GM20431 (cell line): ENCODE data around the gene PPP1R15B.
"Not testable (repeated sequence)": the region's sequence is repeated elsewhere in the genome, so short reads cannot be mapped to it uniquely, and the experiment has no call there.

Experiments used
- in situ Hi-C: fragments of 300-500 bp; cut with MseI, MboI; formaldehyde crosslinking; loops from one replicate; pipeline ENCODE4 v1.15.0; 2020; ENCODE audit warnings: low sequenced_read_pairs; ENCODE audit not compliant: unreplicated experiment

Gene PPP1R15B

DNA sequence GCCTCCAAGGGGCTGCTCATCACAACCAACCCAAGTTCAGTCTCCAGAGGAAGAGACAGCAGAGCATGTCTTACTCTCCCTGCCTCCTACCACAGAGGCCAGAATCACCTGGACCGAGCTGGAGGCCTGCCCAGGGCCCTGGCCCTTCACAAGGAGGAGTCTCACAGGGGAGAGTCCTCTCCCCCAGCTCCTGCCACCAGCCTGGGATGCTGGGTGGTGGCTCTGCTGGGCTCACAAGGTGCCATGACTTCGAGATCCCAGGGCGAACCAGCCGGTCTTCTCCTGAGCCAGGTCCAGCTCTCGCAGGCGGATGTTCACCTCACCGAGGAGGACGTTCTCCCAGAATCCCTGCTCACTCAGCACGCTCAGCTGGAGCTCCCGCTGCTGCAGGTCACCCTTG is 13.0 kb upstream of the PPP1R15B start:
- in situ Hi-C loops, result no loop called here

DNA sequence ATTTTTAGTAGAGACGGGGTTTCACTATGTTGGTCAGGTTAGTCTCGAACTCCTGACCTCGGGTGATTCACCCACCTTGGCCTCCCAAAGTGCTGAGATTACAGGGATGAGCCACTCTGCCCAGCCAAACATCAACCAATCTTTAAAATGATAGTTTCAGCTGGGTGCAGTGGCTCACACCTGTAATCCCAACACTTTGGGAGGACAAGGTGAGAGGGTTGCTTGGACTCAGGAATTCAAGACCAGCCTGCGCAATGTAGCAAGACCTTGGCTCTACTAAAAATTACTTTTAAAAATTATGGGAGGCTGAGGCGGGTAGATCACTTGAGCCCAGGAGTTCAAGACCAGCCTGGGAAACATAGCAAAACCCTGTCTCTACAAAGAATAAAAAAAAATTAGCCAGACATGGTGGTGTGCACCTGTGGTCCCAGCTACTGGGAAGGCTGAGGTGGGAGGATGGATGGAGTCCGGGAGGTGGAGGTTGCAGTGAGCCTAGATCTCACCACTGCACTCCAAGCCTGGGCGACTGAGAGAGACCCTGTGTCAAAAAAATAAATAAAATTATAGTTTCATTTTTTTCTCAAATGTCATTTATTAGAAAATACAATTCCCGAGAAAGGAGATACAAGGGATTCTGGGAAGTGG is 10.6 kb upstream of the PPP1R15B start:
- in situ Hi-C loops, result not testable (repeated sequence)

DNA sequence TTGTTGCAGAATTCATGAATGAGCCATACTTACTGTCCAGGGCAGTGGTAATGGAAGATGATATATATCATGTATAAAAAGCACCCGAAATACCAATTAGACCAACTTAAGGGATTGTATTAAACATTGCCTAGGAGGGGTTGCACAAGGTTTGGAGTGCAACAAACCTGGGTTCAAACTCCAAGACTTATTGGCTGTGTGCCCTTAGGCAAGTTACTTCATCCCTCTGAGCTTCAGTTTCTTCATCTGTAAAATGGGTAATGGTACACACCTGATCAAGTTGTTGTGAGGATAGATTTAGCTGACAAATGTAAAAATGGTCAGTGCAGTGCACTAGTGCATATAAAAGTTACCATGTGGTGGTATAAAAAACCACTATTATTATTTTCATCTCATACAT is 9.8 kb upstream of the PPP1R15B start:
- in situ Hi-C loops, result no loop called here

DNA sequence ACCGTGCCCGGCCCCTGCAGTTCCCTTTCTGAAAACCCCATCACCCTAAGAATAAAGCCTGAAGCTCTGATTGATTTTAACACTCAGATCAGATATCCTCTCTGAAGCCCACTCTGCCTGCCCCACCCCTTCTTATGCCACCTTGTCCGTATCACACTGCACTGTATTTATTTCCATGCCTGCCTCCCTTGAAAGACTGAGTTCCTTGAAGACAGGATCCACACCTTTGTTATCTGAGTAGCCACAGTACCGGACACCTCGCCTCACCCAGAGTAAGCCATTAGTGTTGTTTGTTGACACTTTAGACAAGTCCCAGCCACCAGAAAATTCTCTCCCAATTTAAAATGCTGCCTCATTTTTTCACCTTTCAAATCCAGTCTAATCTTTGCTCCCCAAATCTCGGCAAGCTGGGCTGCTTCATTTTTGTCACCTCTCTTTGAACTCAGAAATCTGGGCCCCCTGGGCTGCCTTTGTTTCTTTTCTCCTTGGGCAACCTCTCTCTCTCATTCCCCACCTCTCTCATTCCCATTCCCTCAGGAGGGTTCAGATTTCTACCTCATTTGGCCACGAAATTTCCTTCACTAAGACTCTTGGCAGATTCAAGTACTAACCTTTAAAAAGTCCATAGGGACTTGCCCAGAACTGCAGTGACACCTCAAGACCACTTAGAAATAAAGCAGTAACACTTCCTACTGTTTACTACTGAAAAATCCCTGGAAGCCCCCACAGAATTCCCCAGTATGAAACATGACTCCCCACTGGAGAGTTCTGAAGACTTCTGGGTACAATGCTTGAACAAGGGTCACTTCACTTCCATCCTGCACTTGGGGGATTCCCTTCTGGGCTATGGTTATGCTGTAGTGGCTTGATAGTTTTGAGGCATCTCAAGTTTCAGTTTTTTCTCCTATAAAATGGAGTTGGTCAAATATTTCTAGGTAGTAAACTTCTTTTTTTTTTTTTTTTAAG is 8.7 kb upstream of the PPP1R15B start:
- in situ Hi-C loops, result no loop called here

DNA sequence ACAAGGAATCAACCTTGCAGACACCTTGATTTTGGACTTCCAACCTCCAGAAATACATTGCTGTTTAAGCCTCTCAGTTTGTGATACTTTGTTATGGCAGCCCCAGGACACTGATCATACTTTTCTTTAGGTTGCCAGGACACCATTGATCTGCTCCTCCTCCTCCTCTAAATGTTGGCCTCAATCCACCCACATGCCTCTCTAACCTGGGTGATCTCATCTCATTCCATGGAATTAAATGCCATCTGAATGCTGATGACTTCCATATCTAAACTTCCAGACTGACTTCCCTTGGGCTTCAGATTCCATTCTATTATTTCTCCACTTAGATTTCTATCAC is 7.4 kb upstream of the PPP1R15B start:
- in situ Hi-C loops, result no loop called here

DNA sequence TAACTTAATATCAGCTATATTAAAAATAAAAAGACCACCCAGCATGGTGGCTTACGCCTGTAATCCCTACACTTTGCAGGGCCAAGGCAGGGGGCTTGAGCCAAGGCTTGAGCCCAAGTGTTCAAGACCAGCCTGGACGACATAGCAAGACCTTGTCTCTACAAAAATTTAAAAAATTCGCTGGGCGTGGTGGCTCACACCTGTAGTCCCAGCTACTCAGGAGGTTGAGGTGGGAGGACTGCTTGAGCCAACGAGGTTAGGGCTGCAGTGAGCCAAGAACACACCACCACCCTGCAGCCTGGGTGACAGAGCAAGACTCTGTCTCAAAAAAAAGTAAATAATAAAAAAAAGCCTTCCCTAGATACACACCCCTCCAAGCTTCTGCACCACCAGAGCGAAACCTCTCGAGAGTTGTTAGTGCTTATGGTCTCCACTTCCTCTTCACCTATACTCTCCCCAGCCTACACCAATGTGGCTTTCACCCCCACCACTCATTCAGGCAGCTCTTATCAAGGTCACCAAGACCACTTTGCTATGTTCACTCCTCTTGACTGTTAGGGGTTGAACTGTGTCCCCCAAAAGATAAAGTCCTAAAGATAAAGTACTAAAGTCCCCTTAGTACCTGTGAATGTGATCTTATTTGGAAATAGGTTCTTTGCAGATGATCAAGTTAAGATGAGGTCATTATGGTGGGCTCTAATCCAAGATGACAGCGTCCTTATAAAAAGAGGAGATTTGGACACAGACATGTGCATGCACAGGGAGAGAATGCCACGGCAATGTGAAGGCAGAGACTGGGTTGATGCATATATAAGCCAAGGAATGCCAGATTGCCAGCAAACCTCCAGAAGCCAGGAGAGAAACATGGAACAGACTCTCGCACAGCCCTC is 6.8 kb upstream of the PPP1R15B start:
- in situ Hi-C loops, result no loop called here

DNA sequence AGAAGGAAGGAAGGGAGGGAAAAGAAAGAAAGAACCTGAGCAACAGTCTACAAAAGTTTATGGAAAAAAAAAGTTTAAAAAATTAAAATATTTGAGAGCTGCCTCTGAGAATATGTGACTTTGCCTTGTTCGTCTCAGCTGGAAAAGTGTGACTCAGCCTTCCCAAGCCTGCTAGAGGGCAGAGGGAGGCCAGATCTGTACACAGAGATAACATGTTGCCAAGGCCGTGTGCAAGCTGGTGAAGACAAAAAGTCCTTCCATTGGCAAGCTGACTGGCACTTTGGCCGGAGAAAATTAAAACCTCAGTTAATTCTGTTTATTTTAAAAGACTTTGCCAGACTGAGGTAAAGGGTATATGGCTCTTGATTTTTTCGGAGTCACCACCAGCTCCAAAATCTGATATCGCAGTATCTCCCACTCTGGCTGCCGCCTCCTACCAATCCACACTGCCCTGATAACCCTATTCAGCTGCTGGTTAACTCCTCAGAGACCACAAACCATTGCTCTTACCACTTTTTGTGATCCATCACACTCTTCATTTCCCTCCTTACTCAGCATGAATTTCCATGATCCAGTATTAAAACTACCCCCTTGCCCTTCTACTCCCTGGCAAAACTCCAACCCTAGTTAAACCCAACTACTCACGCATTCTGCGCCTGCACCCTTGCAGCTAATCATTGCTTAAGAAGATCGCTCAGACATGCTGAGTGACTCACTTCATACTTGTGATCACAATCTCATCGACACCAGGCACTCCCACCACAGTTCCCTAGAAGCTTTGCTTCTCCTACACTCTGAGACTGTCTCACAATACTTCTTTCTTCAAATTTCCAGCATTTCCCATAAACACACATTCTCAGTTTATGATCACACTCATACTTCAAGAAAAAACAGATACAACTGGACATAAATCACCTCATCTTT is 5.7 kb upstream of the PPP1R15B start:
- in situ Hi-C loops, result no loop called here

DNA sequence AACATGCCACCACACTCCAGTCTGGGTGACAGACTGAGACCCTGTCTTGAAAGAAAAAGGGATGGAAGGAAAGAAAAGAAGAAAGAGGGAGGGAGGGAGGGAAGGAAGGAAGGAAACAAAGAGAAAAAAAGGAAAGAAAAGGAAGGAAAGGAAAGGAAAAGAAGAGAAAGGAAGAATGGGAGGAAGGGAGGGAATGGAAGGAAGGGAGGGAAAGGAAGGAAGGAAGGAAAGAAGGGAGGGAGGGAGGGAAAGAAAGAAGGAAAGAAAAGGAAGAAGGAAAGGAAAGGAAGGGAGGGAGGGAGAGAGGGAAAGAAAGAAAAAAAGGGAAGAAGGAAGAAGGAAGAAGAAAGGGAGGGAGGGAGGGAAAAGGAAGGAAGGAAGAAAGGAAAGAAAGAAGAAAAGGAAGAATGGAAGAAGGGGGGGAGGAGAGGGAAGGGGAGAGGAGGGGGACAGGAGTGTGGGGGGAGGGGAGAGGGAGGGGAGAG is 5.0 kb upstream of the PPP1R15B start:
- in situ Hi-C loops, result no loop called here

DNA sequence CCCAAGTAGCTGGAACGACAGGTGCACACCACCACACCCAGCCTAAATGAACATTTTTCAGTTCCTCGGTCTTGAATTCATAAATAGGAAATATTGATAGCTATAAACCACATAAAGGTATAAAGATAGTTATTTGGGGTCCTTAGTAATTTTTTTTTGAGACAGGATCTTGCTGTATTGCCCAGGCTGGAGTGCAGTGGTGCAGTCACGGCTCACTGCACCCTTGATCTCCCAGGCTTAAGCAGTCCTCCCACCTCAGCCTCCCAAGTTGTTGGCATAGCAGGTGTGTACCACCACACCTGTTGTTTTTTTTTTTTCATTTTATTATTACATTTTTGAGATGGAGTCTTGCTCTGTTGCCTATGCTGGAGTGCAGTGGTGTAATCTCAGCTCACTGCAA is 3.7 kb upstream of the PPP1R15B start:
- in situ Hi-C loops, result no loop called here

DNA sequence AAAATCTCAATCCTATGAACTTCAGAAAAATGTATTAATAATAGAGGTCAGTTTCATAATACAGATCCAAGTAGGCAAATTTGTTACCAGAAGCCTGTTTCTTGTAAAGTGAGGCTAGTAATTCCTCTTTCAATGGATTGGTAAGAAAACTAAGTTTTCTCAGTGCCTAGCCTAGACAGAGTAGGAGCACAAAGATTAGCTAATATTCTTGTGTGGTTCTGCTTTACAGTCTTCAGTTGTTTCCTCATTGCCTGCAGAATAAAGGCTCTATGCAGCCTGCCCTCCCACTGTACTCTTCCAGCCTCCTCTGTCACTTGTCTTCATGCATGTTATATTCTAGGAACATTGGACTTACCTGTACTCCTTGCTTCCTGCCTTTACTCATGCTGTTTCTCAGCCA is 2.4 kb upstream of the PPP1R15B start:
- in situ Hi-C loops, result no loop called here

DNA sequence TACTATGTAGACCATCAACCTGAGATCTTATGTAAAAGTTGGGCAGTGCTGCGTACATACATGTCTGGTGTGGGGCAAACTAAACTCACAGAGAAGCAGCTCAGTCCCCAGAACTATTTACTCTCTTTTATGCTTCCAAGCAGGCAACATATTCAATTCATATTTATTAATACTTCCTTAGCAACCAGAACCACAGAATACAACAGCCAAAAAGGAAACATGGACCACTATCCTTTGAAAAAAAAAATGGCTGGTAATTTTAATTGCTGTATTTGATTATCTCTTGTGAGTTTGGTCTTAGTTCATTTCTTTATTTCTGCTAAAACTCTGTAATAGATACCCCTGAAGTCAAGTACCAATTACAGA is 1.5 kb upstream of the PPP1R15B start:
- in situ Hi-C loops, result no loop called here

DNA sequence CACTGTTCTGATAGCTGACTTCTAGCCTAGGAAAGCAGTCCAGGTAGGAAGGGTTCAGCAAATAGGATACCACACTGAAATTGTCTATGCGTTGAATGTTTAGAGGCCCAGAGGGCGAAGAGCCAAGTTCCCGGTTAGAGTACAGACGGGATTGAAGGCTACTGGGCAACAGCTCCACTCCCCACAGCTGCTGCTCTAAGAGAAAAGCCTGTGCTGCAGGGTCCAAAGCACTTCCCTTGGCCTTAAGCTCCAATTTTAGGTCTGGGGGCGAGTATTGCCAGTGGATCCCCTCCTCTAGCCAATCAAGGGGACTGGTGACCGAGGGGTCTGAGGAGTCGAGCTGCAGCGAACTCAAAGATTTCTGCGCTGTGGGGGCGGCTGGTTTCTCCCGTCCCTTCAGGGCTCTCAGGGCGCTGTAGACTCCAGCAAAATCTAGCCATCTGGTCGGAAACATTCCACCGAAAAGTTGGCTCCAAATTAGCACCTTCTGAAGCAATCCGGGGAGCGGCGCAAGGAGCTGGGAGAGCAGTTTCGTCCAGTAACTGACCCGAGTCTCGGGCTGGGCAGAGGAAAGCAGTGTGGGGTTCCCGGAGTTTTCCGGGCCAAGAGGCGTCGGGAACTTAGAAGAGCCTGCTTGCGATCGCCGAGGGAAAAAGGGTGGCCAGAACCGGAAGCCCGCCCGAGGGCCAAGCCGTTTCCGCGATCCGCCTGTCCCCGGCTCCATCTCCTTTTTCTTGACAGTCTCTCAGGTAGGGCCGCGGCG is 748 bp downstream of the PPP1R15B start:
- in situ Hi-C loops, result no loop called here

DNA sequence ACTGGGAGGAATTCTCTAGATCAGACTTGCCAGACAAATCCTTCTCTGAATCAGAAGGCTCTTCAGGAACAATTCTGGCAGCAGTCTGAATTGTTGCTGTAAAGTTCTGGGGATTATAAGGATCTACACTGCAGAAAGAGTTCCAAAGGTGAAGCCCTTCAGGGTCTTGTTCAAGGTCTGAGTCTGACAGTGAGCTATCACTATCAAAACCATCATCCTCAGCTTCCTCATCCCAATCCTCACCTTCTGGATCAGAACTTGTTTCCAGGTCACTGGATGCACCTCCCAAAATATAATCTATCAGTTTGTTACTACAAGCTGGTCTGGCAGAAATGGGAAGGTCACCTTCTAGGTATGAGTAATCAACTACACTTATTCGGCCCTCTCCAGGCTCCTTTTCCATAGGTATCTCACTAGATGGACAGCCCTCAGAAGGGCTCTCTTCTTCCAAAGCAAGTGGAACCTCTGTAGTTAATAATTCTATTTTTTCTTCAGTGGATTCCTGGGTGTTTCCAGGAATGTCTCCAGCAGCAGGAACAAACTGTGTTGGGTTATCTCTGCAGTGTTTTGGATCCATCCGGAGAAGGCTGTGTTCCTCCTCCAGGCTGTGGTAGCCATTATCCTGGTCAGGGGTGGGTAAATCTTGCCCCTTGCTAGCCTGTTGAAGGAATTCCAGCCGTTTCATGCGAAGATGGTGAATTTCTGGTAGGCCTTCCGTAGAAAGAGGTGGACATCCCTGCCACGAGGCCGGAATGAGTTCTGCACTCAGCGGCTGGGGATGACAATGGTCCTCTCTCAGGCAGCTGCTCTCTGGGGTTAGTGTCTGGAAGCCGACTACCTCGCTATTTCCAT is 1.6 kb downstream of the PPP1R15B start:
- in situ Hi-C loops, result no loop called here

DNA sequence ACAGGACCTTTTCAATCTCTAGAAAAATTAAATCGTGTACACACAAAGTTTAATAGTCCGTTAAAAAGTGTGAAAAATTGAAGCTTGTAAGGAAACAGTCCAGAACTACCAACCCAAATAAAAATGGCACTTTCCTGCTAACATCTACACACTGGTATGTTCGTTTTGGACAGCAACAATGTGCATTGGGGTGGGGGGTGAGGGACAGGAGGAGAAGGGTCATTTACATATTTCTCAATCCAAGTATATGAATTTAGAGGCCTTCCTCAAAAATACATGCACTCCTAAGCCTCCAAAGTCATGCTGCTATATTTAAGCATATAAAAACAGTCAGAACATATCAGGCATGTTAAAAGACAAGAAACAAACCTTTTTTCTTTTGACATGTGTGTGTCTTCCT is 2.5 kb downstream of the PPP1R15B start:
- in situ Hi-C loops, result no loop called here

DNA sequence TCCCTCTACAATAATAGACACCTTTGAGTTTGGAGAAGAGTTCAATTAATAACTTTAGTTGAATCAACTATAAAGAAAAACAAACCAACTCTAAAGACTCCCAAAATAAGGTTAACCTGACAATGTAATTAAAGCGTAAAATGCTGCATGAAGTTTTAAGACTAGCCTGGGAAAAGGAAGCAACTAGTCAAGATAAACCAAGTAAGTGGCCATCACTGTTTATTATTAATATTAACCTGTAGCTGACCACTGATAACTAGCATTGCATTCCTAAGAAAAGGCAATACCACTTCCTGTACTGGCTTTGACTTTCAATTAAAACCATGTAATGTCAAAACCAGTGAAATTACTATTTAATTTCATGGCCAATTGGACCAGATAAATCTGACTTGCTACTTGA is 3.0 kb downstream of the PPP1R15B start:
- in situ Hi-C loops, result no loop called here

DNA sequence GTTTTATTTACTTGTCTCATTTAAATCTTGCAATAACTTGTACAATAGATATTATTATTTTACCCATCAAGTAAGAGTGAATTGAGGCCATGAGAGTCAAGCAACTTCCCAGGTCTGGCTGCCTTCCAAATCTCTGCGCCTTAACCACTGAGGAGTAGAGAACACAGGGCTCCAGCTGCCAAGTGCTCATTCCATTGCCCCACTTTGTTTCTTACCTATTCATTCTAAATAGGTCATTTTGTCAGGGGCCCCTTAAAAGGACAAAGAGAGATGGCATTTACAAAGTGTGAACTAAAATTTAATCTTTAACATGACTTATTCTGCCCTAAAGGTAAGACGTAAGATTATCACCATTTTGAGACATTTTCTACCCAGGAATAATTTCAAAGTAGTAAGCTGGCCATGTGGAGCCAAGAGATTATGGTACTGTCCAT is 3.5 kb downstream of the PPP1R15B start:
- in situ Hi-C loops, result no loop called here

DNA sequence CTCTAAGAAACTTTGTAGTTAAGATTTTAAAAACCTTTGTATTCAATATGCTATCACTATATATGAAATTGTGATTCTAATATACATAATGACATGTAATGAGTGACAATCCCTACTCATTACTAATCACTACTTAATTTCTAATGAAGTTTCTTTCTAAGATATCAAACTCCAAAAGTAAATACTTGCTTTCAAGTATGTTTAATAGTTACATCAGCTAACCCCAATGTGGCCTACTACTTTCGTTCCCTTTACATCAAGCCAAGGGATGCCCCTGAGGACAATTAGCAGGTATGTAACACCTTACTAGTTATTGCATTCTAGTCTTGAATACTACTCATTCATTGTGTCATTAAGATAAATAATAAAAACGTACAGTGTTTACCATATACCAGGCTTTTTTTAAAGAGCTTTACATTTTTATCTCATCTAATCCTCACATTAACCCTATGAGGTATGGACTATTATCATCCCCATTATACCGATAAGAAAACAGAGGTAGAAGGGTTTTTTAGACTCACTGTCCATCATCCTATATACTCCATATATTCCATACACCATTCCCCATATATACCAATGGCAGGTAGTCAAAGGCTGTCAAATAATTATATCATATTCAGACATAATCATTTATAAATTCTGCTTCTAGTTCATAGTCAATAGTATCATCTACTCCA is 4.2 kb downstream of the PPP1R15B start:
- in situ Hi-C loops, result no loop called here
